ENCODE data around the gene ADAMTS9. TPM values are rescaled to one million over a fixed set of nuclear protein-coding genes. Genes with fewer than 3 reads are reported as not detected.
"Not testable (repeated sequence)": the region's sequence is repeated elsewhere in the genome, so short reads cannot be mapped to it uniquely, and the experiment has no call there.

ADAMTS9 gene
- total RNA-seq, 1 experiment from 2014 or later = 1.8 TPM

DNA sequence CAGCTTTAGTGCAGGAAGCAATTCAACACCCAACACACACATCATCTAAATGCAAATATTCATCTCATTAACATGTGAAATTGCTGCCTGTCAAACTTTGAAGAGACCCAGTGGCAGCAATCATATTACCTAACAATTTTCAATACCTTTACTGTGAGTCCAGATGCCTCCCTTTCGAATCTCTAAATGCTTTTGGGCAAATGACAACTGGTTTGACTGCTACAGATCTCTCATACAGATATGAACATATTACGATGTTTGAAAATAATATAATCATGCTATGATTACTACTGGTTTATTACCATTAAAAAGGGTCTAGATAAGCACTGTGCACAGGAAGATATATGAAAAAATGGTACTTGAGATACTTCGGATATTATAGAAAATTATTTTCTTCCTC lies 137.9 kb downstream of the ADAMTS9 start:
- no peak for DNase-seq (ENCODE audit: unreplicated experiment)
- Mint-ChIP-seq H3K9me3 (ENCODE audit: unreplicated experiment) (no peaks in the 10 kb centered on the region), H3K4me1 (ENCODE audit: insufficient read depth, unreplicated experiment) (no peaks in the 10 kb centered on the region), H3K4me3 (ENCODE audit: unreplicated experiment) (no peak overlapping the region), H3K27me3 (ENCODE audit: insufficient read depth, unreplicated experiment) (no peaks in the 10 kb centered on the region), H3K27ac (ENCODE audit: low read depth, unreplicated experiment) (no peak overlapping the region), H3K36me3 (ENCODE audit: insufficient read depth, unreplicated experiment) (no peaks in the 10 kb centered on the region)
- TF ChIP-seq, protein P1, sequence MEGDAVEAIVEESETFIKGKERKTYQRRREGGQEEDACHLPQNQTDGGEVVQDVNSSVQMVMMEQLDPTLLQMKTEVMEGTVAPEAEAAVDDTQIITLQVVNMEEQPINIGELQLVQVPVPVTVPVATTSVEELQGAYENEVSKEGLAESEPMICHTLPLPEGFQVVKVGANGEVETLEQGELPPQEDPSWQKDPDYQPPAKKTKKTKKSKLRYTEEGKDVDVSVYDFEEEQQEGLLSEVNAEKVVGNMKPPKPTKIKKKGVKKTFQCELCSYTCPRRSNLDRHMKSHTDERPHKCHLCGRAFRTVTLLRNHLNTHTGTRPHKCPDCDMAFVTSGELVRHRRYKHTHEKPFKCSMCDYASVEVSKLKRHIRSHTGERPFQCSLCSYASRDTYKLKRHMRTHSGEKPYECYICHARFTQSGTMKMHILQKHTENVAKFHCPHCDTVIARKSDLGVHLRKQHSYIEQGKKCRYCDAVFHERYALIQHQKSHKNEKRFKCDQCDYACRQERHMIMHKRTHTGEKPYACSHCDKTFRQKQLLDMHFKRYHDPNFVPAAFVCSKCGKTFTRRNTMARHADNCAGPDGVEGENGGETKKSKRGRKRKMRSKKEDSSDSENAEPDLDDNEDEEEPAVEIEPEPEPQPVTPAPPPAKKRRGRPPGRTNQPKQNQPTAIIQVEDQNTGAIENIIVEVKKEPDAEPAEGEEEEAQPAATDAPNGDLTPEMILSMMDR (IDR thresholded peaks at IDR 0.05; ENCODE audit: unreplicated experiment) = no peak
- CTCF ChIA-PET = no interaction called here
- intact Hi-C loops (cut with micrococcal nuclease) = no loop called here
- no TSS peak for BruUV-seq (replicated peaks)
- POLR2A ChIA-PET = no interaction called here

DNA sequence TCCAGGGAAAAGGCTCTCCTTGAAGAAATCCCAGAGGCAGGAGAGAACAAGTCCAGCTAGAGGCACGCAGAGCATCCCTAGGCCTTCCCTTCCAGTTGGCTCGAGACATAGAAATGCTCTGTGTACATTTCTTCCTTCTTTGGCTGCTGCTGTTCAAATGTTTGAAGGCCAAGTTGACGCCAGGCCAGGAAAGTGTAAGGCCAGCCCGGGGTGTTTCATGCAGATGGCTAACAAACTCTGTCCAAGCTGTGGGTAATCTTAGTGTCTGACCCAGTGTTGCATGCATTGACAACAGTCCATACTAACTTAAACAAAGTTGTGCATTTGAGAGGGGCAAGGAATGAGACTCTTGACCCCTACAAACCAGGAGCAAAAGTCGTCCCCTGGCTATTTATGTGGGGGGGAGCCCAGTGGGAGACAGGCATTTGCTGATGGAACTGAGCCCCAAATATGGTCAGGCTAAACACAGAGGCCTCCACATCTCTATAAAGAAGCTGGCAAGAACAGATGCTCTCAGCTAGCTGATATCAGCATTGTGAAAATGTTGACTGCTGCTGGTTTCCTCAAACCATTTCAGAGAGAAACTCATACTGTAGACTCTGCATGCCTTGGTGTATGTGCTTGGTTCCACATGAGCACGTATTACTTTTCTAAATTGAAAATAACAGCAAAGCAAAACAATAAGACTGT lies 139.5 kb downstream of the ADAMTS9 start:
- TF ChIP-seq, protein P1 (IDR thresholded peaks at IDR 0.05; ENCODE audit: unreplicated experiment) = no peak
- H3K36me3 Mint-ChIP-seq (ENCODE audit: insufficient read depth, unreplicated experiment) = no peaks in the 10 kb centered on the region
- DNase-seq (ENCODE audit: unreplicated experiment) = no peak
- intact Hi-C loops (cut with micrococcal nuclease) = no loop called here
- no peak overlapping the region for H3K4me3 Mint-ChIP-seq (ENCODE audit: unreplicated experiment)
- no peak overlapping the region for H3K27ac Mint-ChIP-seq (ENCODE audit: low read depth, unreplicated experiment)
- CTCF ChIA-PET = interaction anchor here (1.4 to 2.1 kb wide), 2 partner anchors 14 to 170 kb away, joined by 4 to 18 read pairs; no protein-coding TSS in a partner anchor
- H3K27me3 Mint-ChIP-seq (ENCODE audit: insufficient read depth, unreplicated experiment) = no peaks in the 10 kb centered on the region
- no peaks in the 10 kb centered on the region for H3K9me3 Mint-ChIP-seq (ENCODE audit: unreplicated experiment)
- POLR2A ChIA-PET = no interaction called here
- H3K4me1 Mint-ChIP-seq (ENCODE audit: insufficient read depth, unreplicated experiment) = no peaks in the 10 kb centered on the region
- BruUV-seq (replicated peaks) = no TSS peak

DNA sequence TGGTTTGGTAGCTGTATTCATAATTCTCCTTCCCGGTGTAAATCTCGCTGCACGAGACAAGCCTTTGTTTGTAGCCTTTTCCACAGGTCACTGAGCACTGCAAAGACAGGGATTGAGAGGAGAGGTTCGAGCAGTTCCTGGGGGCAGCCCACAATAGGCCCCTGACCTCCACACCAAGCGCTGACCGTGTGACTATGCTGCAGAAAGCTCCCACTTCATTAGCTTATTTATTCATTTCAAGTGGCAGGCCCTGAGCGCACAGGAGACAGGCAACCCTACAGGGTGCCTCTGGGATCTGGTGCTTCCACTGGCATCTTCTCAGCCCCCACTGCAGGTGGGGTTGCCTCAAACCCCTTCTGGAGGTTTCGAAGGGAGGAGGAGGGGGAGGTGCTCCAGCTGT lies 140.9 kb downstream of the ADAMTS9 start:
- Mint-ChIP-seq H3K36me3 (ENCODE audit: insufficient read depth, unreplicated experiment) (no peaks in the 10 kb centered on the region), H3K27ac (ENCODE audit: low read depth, unreplicated experiment) (no peak overlapping the region), H3K4me1 (ENCODE audit: insufficient read depth, unreplicated experiment) (no peaks in the 10 kb centered on the region), H3K27me3 (ENCODE audit: insufficient read depth, unreplicated experiment) (no peaks in the 10 kb centered on the region), H3K9me3 (ENCODE audit: unreplicated experiment) (no peaks in the 10 kb centered on the region), H3K4me3 (ENCODE audit: unreplicated experiment) (no peak overlapping the region)
- intact Hi-C loops (cut with micrococcal nuclease) = no loop called here
- POLR2A ChIA-PET = interaction anchor here (0.6 kb wide), 1 partner anchor 48 kb away, joined by 3 read pairs; no protein-coding TSS in a partner anchor
- no TSS peak for BruUV-seq (replicated peaks)
- CTCF ChIA-PET = interaction anchor here (2.1 kb wide), 1 partner anchor 13 kb away, joined by 18 read pairs; no protein-coding TSS in a partner anchor
- no peak for DNase-seq (ENCODE audit: unreplicated experiment)
- TF ChIP-seq, protein P1 (IDR thresholded peaks at IDR 0.05; ENCODE audit: unreplicated experiment) = no peak

DNA sequence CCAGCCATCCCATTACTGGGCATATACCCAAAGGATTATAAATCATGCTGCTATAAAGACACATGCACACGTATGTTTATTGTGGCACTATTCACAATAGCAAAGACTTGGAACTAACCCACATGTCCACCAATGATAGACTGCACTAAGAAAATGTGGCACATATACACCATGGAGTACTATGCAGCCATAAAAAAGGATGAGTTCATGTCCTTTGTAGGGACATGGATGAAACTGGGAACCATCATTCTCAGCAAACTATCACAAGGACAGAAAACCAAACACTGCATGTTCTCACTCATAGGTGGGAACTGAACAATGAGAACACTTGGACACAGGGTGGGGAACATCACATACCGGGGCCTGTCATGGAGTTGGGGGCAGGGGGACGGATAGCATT lies 142.6 kb downstream of the ADAMTS9 start:
- BruUV-seq (replicated peaks); intact Hi-C loops (cut with micrococcal nuclease); H3K36me3 Mint-ChIP-seq (ENCODE audit: insufficient read depth, unreplicated experiment); H3K9me3 Mint-ChIP-seq (ENCODE audit: unreplicated experiment); H3K4me3 Mint-ChIP-seq (ENCODE audit: unreplicated experiment); POLR2A ChIA-PET; CTCF ChIA-PET; H3K27ac Mint-ChIP-seq (ENCODE audit: low read depth, unreplicated experiment); DNase-seq (ENCODE audit: unreplicated experiment); H3K4me1 Mint-ChIP-seq (ENCODE audit: insufficient read depth, unreplicated experiment); H3K27me3 Mint-ChIP-seq (ENCODE audit: insufficient read depth, unreplicated experiment): not testable (repeated sequence)

All from MCF 10A (cell line).